ENCODE results near the gene ARSH.
"Not testable (repeated sequence)": the region's sequence is repeated elsewhere in the genome, so short reads cannot be mapped to it uniquely, and the experiment has no call there.

Gene ARSH

GRCh38 chrX:3006495-3006894 lies at the start of gene ARSH:
Gene ARSH, plus strand, starts transcription at chrX:3006546. Its CDS starts 67 bp downstream, at chrX:3006613.
- H3K4me3 ChIP-seq (IDR thresholded peaks at IDR 0.05; ENCODE audit: insufficient read depth, low read depth, low read length) = no peak within 1 kb of the TSS
- no peaks in the 10 kb centered on the region for H3K36me3 ChIP-seq (ENCODE audit: insufficient read depth)
- no peak within 1 kb of the TSS for H3K27ac ChIP-seq
- no peaks in the 10 kb centered on the region for H4K20me1 ChIP-seq (ENCODE audit: insufficient read depth)
- TF ChIP-seq CTCF (conservative IDR thresholded peaks at IDR 0.05; ENCODE audit: low read depth, low read length) = no peak
- no peaks in the 10 kb centered on the region for H3K27me3 ChIP-seq (ENCODE audit: insufficient read depth, low read depth)
- no peaks in the 10 kb centered on the region for H3K4me1 ChIP-seq (ENCODE audit: low read depth, poor library complexity, severe bottlenecking)
- H3K9ac ChIP-seq = no peak within 1 kb of the TSS
- no peaks in the 10 kb centered on the region for H3K79me2 ChIP-seq (ENCODE audit: insufficient read depth, low read depth)
- no peak within 1 kb of the TSS for H3K4me2 ChIP-seq
- no peak within 1 kb of the TSS for H2AFZ ChIP-seq (ENCODE audit: low read depth)

- Histone ChIP-seq H2AFZ (ENCODE audit: low read depth) (no peak overlapping the region), H3K4me1 (ENCODE audit: low read depth, poor library complexity, severe bottlenecking) (no peaks in the 10 kb centered on the region), H4K20me1 (ENCODE audit: insufficient read depth) (no peaks in the 10 kb centered on the region), H3K27me3 (ENCODE audit: insufficient read depth, low read depth) (no peaks in the 10 kb centered on the region), H3K4me3 (IDR thresholded peaks at IDR 0.05; ENCODE audit: insufficient read depth, low read depth, low read length) (no peak overlapping the region), H3K9ac (no peak overlapping the region), H3K36me3 (ENCODE audit: insufficient read depth) (no peaks in the 10 kb centered on the region), H3K27ac (no peak overlapping the region), H3K4me2 (no peak overlapping the region), H3K79me2 (ENCODE audit: insufficient read depth, low read depth) (no peaks in the 10 kb centered on the region)
- TF ChIP-seq CTCF (conservative IDR thresholded peaks at IDR 0.05; ENCODE audit: low read depth, low read length) = no peak
Observed at GRCh38 chrX:2958199-2958598, 48.1 kb upstream of the ARSH start.

- TF ChIP-seq CTCF (conservative IDR thresholded peaks at IDR 0.05; ENCODE audit: low read depth, low read length) = no peak
- Histone ChIP-seq H3K27me3 (ENCODE audit: insufficient read depth, low read depth) (no peaks in the 10 kb centered on the region), H4K20me1 (ENCODE audit: insufficient read depth) (no peaks in the 10 kb centered on the region), H2AFZ (ENCODE audit: low read depth) (no peak overlapping the region), H3K4me3 (IDR thresholded peaks at IDR 0.05; ENCODE audit: insufficient read depth, low read depth, low read length) (no peak overlapping the region), H3K4me1 (ENCODE audit: low read depth, poor library complexity, severe bottlenecking) (no peaks in the 10 kb centered on the region), H3K27ac (no peak overlapping the region), H3K4me2 (no peak overlapping the region), H3K9ac (no peak overlapping the region), H3K36me3 (ENCODE audit: insufficient read depth) (no peaks in the 10 kb centered on the region), H3K79me2 (ENCODE audit: insufficient read depth, low read depth) (no peaks in the 10 kb centered on the region)
Observed at GRCh38 chrX:2960861-2961515, 45.4 kb upstream of the ARSH start.

- Histone ChIP-seq H3K9ac (no peak overlapping the region), H3K27ac (no peak overlapping the region), H3K4me2 (no peak overlapping the region)
Observed at GRCh38 chrX:2962381-2962780, 44.0 kb upstream of the ARSH start.

GRCh38 chrX:2963449-2963848 lies 42.9 kb upstream of the ARSH start:
- not testable (repeated sequence) for H3K27ac ChIP-seq; H3K4me3 ChIP-seq (IDR thresholded peaks at IDR 0.05; ENCODE audit: insufficient read depth, low read depth, low read length); H3K9ac ChIP-seq

More at GRCh38 chrX:2962381-2962780, 44.0 kb upstream of the ARSH start:
- Histone ChIP-seq H4K20me1 (ENCODE audit: insufficient read depth) (no peaks in the 10 kb centered on the region), H3K4me1 (ENCODE audit: low read depth, poor library complexity, severe bottlenecking) (no peaks in the 10 kb centered on the region), H3K4me3 (IDR thresholded peaks at IDR 0.05; ENCODE audit: insufficient read depth, low read depth, low read length) (no peak overlapping the region), H3K27me3 (ENCODE audit: insufficient read depth, low read depth) (no peaks in the 10 kb centered on the region), H2AFZ (ENCODE audit: low read depth) (no peak overlapping the region), H3K79me2 (ENCODE audit: insufficient read depth, low read depth) (no peaks in the 10 kb centered on the region), H3K36me3 (ENCODE audit: insufficient read depth) (no peaks in the 10 kb centered on the region)
- TF ChIP-seq CTCF (conservative IDR thresholded peaks at IDR 0.05; ENCODE audit: low read depth, low read length) = no peak

GRCh38 chrX:2963992-2964794 lies 42.2 kb upstream of the ARSH start:
- H3K4me2 ChIP-seq; H4K20me1 ChIP-seq (ENCODE audit: insufficient read depth); H3K27ac ChIP-seq; H2AFZ ChIP-seq (ENCODE audit: low read depth); H3K36me3 ChIP-seq (ENCODE audit: insufficient read depth); H3K4me1 ChIP-seq (ENCODE audit: low read depth, poor library complexity, severe bottlenecking); H3K79me2 ChIP-seq (ENCODE audit: insufficient read depth, low read depth); H3K9ac ChIP-seq; H3K4me3 ChIP-seq (IDR thresholded peaks at IDR 0.05; ENCODE audit: insufficient read depth, low read depth, low read length); H3K27me3 ChIP-seq (ENCODE audit: insufficient read depth, low read depth): not testable (repeated sequence)

More at GRCh38 chrX:2963449-2963848, 42.9 kb upstream of the ARSH start:
- H3K27me3 ChIP-seq (ENCODE audit: insufficient read depth, low read depth); H3K4me1 ChIP-seq (ENCODE audit: low read depth, poor library complexity, severe bottlenecking); H2AFZ ChIP-seq (ENCODE audit: low read depth); H3K36me3 ChIP-seq (ENCODE audit: insufficient read depth); H4K20me1 ChIP-seq (ENCODE audit: insufficient read depth); H3K4me2 ChIP-seq; H3K79me2 ChIP-seq (ENCODE audit: insufficient read depth, low read depth): not testable (repeated sequence)
